ENCODE data around the gene ERBIN. TPM values are rescaled to one million over a fixed set of nuclear protein-coding genes. Genes with fewer than 3 reads are reported as not detected.
"Not testable (repeated sequence)": the region's sequence is repeated elsewhere in the genome, so short reads cannot be mapped to it uniquely, and the experiment has no call there.

ERBIN gene
- total and polyA plus RNA-seq, 5 donors, result 11.8 to 47.9 (median 42.5) TPM

- H3K4me1 ChIP-seq (ENCODE audit: control insufficient read depth, insufficient read depth, low read length), result no peaks in the 10 kb centered on the region
- DNase-seq (no peak), ATAC-seq (no peak)
- H3K27me3 ChIP-seq (ENCODE audit: control insufficient read depth, insufficient read depth), result no peaks in the 10 kb centered on the region
- no peaks in the 10 kb centered on the region for H3K9me3 ChIP-seq (ENCODE audit: control insufficient read depth, low read length)
- H3K27ac ChIP-seq (ENCODE audit: low read length), result no peak overlapping the region
- H3K4me3 ChIP-seq (ENCODE audit: low read length), result no peak overlapping the region
- intact Hi-C loops (cut with DNase I), result no loop called here
Observed at GRCh38 chr5:66012271-66012670, 85.9 kb downstream of the ERBIN start.

GRCh38 chr5:66013397-66013796 is 87.0 kb downstream of the ERBIN start:
- no peak overlapping the region for H3K27ac ChIP-seq (ENCODE audit: low read length)
- ATAC-seq (no peak), DNase-seq (no peak)
- no peaks in the 10 kb centered on the region for H3K27me3 ChIP-seq (ENCODE audit: control insufficient read depth, insufficient read depth)
- intact Hi-C loops (cut with DNase I), result no loop called here
- WGBS, result 42% methylated on average over 2 of the region's 2 CpGs
- no peak overlapping the region for H3K4me3 ChIP-seq (ENCODE audit: low read length)
- H3K4me1 ChIP-seq (ENCODE audit: control insufficient read depth, insufficient read depth, low read length), result no peaks in the 10 kb centered on the region
- no peaks in the 10 kb centered on the region for H3K9me3 ChIP-seq (ENCODE audit: control insufficient read depth, low read length)

GRCh38 chr5:66013906-66014305 is 87.5 kb downstream of the ERBIN start:
- no peaks in the 10 kb centered on the region for H3K27me3 ChIP-seq (ENCODE audit: control insufficient read depth, insufficient read depth)
- H3K4me3 ChIP-seq (ENCODE audit: low read length), result no peak overlapping the region
- H3K27ac ChIP-seq (ENCODE audit: low read length), result no peak overlapping the region
- DNase-seq (no peak), ATAC-seq (no peak)
- intact Hi-C loops (cut with DNase I), result no loop called here
- no peaks in the 10 kb centered on the region for H3K9me3 ChIP-seq (ENCODE audit: control insufficient read depth, low read length)
- 93% methylated on average over 1 of the region's 1 CpG for WGBS
- no peaks in the 10 kb centered on the region for H3K4me1 ChIP-seq (ENCODE audit: control insufficient read depth, insufficient read depth, low read length)

GRCh38 chr5:66015196-66015960 is 89.0 kb downstream of the ERBIN start:
- Histone ChIP-seq H3K27me3 (ENCODE audit: control insufficient read depth, insufficient read depth) (no peaks in the 10 kb centered on the region), H3K27ac (ENCODE audit: low read length) (no peak overlapping the region), H3K4me1 (ENCODE audit: control insufficient read depth, insufficient read depth, low read length) (no peaks in the 10 kb centered on the region), H3K9me3 (ENCODE audit: control insufficient read depth, low read length) (no peaks in the 10 kb centered on the region), H3K4me3 (ENCODE audit: low read length) (no peak overlapping the region)
- ATAC-seq (no peak), DNase-seq (no peak)
- intact Hi-C loops (cut with DNase I), result no loop called here
- WGBS, result 85% methylated on average over 6 of the region's 6 CpGs

GRCh38 chr5:66021585-66021984 is 95.2 kb downstream of the ERBIN start:
- H3K4me3 ChIP-seq (ENCODE audit: low read length), result no peak overlapping the region
- 97% methylated on average over 1 of the region's 1 CpG for WGBS
- H3K27ac ChIP-seq (ENCODE audit: low read length), result no peak overlapping the region
- intact Hi-C loops (cut with DNase I), result no loop called here
- no peaks in the 10 kb centered on the region for H3K4me1 ChIP-seq (ENCODE audit: control insufficient read depth, insufficient read depth, low read length)
- H3K9me3 ChIP-seq (ENCODE audit: control insufficient read depth, low read length), result no peaks in the 10 kb centered on the region
- ATAC-seq (no peak), DNase-seq (no peak)
- H3K27me3 ChIP-seq (ENCODE audit: control insufficient read depth, insufficient read depth), result no peaks in the 10 kb centered on the region

- WGBS, result 90% methylated on average over 1 of the region's 1 CpG
- H3K4me1 ChIP-seq (ENCODE audit: control insufficient read depth, insufficient read depth, low read length), result no peaks in the 10 kb centered on the region
- no peak overlapping the region for H3K27ac ChIP-seq (ENCODE audit: low read length)
- no peaks in the 10 kb centered on the region for H3K27me3 ChIP-seq (ENCODE audit: control insufficient read depth, insufficient read depth)
- intact Hi-C loops (cut with DNase I), result no loop called here
- no peak for ATAC-seq
- no peaks in the 10 kb centered on the region for H3K9me3 ChIP-seq (ENCODE audit: control insufficient read depth, low read length)
- DNase-seq, result no peak
- no peak overlapping the region for H3K4me3 ChIP-seq (ENCODE audit: low read length)
Observed at GRCh38 chr5:66039296-66039695, 112.9 kb downstream of the ERBIN start.

- WGBS, result 88% methylated on average over 1 of the region's 1 CpG
- Histone ChIP-seq H3K4me3 (ENCODE audit: low read length) (no peak overlapping the region), H3K27me3 (ENCODE audit: control insufficient read depth, insufficient read depth) (no peaks in the 10 kb centered on the region), H3K27ac (ENCODE audit: low read length) (no peak overlapping the region), H3K9me3 (ENCODE audit: control insufficient read depth, low read length) (no peaks in the 10 kb centered on the region), H3K4me1 (ENCODE audit: control insufficient read depth, insufficient read depth, low read length) (no peaks in the 10 kb centered on the region)
- DNase-seq (no peak), ATAC-seq (no peak)
- intact Hi-C loops (cut with DNase I), result no loop called here
Observed at GRCh38 chr5:66039701-66040100, 113.3 kb downstream of the ERBIN start.

- no peak for DNase-seq
- Histone ChIP-seq H3K4me3 (ENCODE audit: low read length) (no peak overlapping the region), H3K9me3 (ENCODE audit: control insufficient read depth, low read length) (no peaks in the 10 kb centered on the region), H3K27me3 (ENCODE audit: control insufficient read depth, insufficient read depth) (no peaks in the 10 kb centered on the region), H3K4me1 (ENCODE audit: control insufficient read depth, insufficient read depth, low read length) (no peaks in the 10 kb centered on the region), H3K27ac (ENCODE audit: low read length) (no peak overlapping the region)
- WGBS, result 77% methylated on average over 1 of the region's 1 CpG
- ATAC-seq, result no peak
- intact Hi-C loops (cut with DNase I), result no loop called here
Observed at GRCh38 chr5:66041627-66042026, 115.3 kb downstream of the ERBIN start.

GRCh38 chr5:66057239-66057638 is 130.9 kb downstream of the ERBIN start:
- ATAC-seq (no peak), DNase-seq (no peak)
- Histone ChIP-seq H3K27me3 (ENCODE audit: control insufficient read depth, insufficient read depth) (no peaks in the 10 kb centered on the region), H3K4me1 (ENCODE audit: control insufficient read depth, insufficient read depth, low read length) (no peaks in the 10 kb centered on the region), H3K4me3 (ENCODE audit: low read length) (no peak overlapping the region), H3K9me3 (ENCODE audit: control insufficient read depth, low read length) (no peaks in the 10 kb centered on the region), H3K27ac (ENCODE audit: low read length) (no peak overlapping the region)
- intact Hi-C loops (cut with DNase I), result no loop called here
- WGBS, result 95% methylated on average over 1 of the region's 1 CpG

- H3K4me1 ChIP-seq (ENCODE audit: control insufficient read depth, insufficient read depth, low read length); H3K27ac ChIP-seq (ENCODE audit: low read length); H3K27me3 ChIP-seq (ENCODE audit: control insufficient read depth, insufficient read depth); DNase-seq; ATAC-seq; H3K4me3 ChIP-seq (ENCODE audit: low read length); intact Hi-C loops (cut with DNase I); H3K9me3 ChIP-seq (ENCODE audit: control insufficient read depth, low read length): not testable (repeated sequence)
- 90% methylated on average over 2 of the region's 3 CpGs for WGBS
Observed at GRCh38 chr5:66061320-66061719, 134.9 kb downstream of the ERBIN start.

- ATAC-seq, result not testable (repeated sequence)
Observed at GRCh38 chr5:66063061-66063460, 136.7 kb downstream of the ERBIN start.

GRCh38 chr5:66066826-66067225 is 140.5 kb downstream of the ERBIN start:
- H3K9me3 ChIP-seq (ENCODE audit: control insufficient read depth, low read length), result no peaks in the 10 kb centered on the region
- intact Hi-C loops (cut with DNase I), result no loop called here
- H3K4me1 ChIP-seq (ENCODE audit: control insufficient read depth, insufficient read depth, low read length), result peaks cover 1% of the 10 kb centered on the region
- H3K27me3 ChIP-seq (ENCODE audit: control insufficient read depth, insufficient read depth), result no peaks in the 10 kb centered on the region
- H3K4me3 ChIP-seq (ENCODE audit: low read length), result no peak overlapping the region
- H3K27ac ChIP-seq (ENCODE audit: low read length), result no peak overlapping the region
- DNase-seq (no peak), ATAC-seq (no peak)
- WGBS, result 83% methylated on average over 2 of the region's 2 CpGs

More at GRCh38 chr5:66063061-66063460, 136.7 kb downstream of the ERBIN start:
- H3K27me3 ChIP-seq (ENCODE audit: control insufficient read depth, insufficient read depth); H3K9me3 ChIP-seq (ENCODE audit: control insufficient read depth, low read length); intact Hi-C loops (cut with DNase I); H3K27ac ChIP-seq (ENCODE audit: low read length); H3K4me1 ChIP-seq (ENCODE audit: control insufficient read depth, insufficient read depth, low read length); H3K4me3 ChIP-seq (ENCODE audit: low read length): not testable (repeated sequence)
- WGBS, result 97% methylated on average over 13 of the region's 13 CpGs
- DNase-seq, result peak in 1 of 3 donors; percentile 36

All from right cardiac atrium (tissue), 5 donors.